ENCODE results near the gene DMAC1.

The DMAC1 gene, protein sequence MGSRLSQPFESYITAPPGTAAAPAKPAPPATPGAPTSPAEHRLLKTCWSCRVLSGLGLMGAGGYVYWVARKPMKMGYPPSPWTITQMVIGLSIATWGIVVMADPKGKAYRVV

DNA sequence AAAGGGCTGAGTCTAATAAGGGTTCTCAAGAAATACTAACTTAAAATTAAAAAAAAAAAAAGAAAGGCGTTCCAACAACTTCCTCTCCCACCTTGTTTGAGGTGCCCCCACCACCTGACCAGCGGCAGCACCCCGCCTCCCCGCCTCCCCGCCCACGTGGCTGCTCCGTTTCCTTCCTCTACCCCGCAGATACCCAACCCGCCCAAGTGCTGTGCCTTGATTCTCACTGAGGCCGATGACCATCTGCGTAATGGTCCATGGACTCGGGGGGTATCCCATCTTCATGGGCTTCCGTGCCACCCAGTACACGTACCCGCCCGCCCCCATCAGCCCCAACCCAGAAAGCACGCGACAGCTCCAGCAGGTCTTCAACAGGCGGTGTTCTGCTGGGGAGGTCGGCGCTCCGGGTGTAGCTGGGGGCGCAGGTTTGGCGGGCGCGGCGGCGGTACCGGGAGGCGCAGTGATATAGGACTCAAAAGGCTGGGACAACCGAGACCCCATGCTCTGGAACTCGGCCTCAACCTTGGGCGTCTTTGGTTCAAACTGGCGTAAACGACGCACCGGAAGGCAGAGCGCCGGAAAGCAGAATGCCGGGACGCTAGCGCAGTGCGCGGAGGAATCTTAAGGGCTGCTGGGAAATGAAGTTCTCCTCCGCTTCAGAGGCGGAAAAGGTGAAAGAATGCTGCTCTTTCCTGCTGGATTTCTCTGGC, at the start of gene DMAC1:
Gene DMAC1 (minus strand): TSS at position 545 of the 710 bp plus-strand sequence. CDS start 44 bp downstream, at position 501.
- peak; percentile 86 for DNase-seq

DNA sequence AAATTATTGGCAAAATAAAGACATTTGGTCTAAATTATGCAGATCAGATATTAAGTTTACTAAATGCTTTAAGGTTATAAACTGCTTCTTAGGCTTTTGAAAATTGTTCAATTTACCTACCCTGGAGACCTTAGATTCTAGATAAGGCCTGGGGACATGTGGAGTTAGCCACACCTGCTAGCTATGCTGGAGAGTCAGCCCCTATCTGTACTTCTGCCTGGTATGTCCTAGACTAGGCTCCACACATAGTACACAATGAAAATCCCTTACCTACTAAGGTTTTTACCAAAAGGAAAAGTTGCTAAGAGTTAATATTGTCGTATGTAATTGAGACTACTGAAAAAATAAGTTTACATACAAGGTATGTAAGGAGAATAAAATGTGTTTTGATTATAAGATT, 49.8 kb upstream of the DMAC1 start:
- DNase-seq = no peak

DNA sequence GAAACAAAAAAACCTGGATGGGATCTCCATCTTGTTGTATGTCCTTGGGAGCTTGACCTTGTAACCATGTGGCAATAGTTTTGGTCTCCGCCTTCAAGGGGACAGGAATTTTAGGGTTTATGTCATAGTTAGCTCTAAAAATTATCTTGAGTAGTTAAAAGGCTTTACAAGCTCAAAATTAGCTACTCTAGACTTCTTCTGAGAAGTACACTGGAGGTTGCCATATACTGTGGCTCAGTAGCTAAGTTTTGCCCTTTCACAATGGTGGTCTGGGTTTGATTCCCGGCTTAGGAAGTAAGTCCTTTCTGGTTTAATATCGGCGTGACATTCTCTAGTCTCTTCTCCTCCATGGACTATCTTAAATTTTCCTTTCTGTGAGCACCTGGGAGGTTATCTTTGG, 48.9 kb upstream of the DMAC1 start:
- no peak for DNase-seq

DNA sequence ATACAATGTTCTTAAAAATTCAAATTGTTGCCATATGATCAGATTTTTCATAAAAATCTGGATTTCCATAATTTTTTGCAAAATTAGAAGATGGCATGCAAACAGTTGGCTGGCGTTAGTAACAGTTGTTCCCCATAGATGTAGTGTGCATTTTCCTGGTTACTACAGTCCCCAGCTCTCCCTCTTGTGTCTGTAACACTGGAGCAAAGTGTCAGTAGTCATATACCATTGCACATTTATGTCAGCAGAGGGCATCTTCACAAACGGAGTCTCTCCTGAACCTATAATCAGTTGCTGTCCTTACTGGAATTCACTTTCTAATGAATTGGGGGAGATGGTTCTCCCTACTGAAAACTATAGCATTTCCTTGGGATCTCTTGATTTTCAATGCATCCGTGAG, 44.7 kb upstream of the DMAC1 start:
- peak; percentile 6 for DNase-seq

DNA sequence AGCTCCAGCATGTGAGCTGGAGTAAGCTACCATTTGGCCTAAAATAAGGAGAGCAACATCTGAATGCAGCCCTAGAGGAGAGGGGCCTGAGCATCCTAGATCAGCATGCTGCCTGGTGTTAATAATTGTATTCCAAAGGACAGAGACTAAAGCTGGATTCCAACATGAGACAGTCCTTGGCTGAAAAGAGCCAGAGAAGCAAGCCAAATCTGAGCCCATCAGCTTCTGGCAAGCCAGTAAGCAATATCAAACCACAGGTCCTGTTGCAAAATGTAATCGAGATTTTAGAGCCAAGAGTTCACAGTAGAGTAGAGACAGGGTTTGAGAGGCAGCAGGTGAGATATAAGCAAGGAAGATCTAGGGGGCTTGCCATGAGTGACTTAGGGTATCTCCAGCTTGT, 42.3 kb upstream of the DMAC1 start:
- no peak for DNase-seq

DNA sequence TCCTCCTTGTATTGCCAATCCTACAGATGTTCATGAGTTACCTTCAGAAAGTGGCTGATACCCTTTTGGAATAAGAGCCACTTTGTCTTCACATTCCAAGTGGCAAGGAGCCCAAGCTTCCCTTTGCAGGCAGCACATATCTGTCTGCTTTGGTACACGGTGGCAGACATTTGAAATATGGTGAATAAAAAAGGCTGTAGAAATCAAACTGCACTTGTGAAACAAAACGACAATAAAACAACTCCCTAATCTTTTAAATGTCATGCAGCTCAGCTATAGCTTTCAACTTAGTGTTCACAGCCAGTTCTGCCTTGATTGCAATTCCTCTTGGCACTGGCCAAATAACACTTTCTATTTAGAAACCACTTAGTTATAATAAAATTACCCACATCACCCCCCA, 35.0 kb upstream of the DMAC1 start:
- no peak for DNase-seq

DNA sequence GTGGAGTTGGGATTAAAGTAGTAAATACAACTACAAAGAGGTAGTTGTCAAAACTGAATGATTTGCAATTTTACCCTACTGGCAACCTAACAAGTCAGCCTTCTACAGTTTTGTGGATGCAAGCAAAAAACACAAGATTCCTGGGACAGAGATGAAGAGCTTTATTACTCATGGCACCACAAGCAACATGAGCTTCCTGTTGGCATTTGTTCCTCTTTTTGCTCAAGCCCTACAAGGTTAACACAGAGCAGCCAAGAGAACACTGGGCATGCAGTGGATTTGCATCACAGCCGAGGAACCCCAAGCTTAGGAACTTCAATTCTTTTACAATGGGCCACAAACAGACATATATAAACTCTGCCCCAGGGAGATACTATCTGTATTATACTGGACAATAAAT, 28.8 kb upstream of the DMAC1 start:
- DNase-seq = no peak

DNA sequence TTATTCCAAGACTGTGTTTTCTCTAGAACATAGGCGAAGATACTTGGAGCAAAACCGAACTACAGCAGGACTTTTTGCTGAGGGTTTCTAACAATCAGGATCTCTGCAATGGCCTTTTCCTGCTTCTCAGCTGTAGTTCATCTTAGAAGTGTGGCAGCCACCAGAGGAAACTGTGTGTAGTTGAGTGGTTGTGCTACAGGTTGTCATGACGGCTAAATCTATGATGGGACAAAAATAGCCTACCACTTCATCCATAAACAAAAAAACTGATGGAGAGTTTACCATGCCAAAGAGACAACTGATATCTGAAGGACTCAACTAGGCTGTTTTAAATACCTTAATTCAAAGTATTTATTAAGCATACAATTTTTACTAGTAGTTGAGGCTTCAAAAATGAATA, 28.2 kb upstream of the DMAC1 start:
- no peak for DNase-seq

DNA sequence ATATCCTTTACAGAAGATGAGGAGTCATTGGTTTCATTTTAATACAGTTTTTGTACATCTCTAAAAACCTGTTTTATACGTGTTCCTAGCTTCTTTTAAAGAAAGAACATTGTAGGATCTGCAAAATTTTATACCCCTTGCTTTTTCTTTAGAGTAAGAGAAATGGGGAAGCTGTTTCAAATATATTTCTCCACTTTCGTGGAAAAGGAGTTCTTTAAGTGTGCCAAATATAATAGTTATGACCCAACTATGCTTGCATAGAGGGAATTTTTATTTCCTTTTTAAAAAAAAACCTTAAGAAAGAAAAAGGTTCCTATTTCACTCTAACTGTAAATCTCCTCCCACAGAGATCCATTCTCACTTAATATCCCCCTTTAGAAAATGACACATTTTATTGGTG, 27.5 kb upstream of the DMAC1 start:
- DNase-seq = no peak

DNA sequence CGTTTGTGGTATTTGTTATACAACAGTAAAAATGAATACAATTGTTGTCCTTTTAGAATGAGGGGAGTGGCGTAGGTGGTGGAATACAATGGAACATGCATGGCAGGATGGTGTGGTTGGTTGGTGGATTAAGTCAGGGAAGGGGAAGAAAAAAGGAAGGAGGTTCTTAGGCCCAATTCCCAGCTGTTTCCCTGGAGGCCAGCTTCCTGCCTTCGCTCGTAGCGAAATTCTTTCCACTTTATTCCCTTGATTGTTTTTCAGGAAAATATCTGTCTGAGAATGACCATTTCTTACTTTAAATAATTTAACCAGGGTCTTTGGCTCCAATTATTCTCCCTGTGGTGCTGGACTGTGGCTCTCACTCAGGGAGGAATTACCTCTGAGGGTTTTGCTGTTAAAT, 24.1 kb upstream of the DMAC1 start:
- no peak for DNase-seq

DNA sequence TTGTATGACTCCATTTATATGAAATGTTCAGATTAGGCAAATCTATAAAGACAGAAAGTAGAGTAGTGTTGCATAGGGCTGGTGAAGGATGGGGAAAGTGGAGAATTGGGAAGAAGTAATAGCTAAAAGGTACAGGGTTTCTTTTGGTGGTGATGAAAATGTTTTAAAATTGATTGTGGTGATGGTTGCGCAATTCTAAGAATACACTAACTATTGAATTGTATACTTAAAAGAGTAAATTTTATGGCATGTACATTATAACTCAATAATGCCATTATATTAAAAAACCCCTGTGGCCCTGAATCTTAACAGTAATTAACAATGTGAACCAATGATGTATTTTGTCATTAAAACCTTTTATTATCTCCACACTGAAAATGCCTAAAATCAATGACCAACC, 20.4 kb upstream of the DMAC1 start:
- no peak for DNase-seq

DNA sequence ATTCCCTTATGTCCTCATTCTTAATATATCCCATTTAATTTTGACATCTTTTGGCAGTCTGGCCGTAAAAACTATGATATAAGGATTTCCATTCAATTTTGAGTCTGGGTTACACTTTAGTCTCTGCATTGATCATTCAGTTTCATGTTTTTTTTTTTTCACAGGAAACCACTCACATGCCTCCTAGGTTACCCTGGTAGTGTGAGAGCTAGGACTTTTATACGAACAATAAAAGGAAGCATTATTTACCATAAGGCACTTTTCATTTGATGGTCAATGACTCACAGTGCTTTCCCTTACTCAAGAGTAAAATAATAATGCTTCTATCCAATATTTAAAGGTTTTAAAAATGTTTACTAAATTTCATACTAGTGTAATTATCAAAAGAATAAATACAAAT, 16.4 kb upstream of the DMAC1 start:
- DNase-seq = no peak

DNA sequence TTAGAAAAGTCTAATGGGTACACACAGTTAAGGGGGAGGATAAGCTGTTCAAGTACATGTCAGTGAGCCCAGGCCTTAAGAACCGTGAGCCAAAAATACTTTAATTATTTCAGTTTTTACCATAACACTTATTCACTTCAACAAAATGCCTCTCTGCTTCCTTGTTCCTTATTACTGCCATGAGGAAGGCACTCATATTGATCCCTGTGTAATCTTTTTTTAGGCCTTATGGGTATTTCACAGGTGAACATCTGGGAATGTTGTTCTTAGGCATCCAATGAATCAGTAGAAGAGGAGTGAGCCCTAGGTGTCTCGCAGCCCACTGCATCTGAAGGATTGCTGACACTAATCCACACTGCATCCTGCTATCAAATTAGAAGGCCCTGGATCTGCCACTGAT, 13.5 kb upstream of the DMAC1 start:
- DNase-seq = no peak

DNA sequence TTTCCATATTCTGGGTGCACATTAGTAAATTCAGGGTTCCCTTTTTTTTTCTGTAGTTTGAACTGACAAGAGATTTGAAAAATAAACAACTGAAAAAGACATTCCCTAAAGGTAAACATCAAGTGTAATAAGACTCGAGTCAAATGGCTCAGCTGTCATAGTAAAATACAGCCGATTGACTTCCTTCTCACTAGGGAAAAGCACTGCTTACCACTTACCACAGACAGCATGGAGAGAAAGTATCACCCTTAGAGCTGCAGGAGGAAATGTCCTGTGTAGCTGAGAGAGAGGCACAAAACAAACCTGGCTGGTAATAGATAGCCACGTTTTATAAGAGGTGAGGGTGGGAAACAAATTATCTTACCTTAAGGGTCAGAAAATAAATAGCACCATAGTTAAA, 12.1 kb upstream of the DMAC1 start:
- no peak for DNase-seq

DNA sequence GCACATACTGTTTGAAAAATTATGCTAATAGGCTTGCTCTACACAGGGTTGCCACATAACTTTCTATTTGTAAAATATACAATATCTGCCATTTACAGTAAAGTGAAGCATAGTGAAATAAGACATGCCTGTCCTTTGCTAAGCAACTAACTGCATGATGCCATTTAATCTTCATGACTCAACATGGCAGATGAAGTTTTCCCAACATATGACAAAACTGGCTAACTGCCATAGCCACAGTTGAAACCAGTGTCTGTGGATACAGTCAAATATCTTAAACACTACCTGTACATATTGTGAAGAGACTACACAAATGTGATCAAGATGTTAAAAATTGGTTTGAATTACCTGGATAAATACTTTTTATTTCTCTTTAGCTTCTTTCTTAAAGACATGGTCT, 3.1 kb upstream of the DMAC1 start:
- peak; percentile 7 for DNase-seq

DNA sequence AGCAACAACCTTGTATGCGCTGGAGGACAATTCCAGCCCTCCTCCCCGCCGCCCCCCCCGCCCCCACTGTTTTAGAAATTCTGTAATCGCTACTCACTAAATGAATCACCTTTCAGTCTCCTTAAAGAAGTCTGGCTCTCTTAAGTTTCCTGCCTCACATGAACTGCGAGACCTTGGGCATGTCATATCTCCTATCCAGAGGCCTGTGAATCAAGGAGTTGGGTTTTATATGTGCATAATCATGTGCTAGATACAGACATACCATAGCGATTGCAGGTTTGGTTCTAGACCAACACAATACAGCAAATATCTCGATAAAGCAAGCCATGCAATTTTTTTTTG, 337 bp upstream of the DMAC1 start:
- no peak for DNase-seq

DNA sequence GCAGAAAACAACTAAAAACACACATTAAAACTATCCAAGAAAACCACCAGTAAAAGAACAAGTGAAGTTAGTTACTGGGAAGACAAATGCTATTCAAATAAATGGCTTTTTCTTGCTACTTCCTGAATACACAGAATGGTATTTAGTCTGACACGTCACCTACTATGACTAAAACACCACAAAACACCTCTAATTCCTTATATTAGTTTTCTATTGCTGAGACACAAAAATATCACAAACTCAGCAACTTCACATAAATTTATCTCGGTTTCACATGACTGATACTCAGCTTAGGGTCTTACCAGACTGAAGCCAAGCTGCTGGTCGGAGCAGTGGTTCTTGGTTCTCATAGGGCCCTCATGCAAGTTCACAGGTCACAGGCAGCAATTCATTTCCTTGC, 5.4 kb downstream of the DMAC1 start:
- DNase-seq = no peak

DNA sequence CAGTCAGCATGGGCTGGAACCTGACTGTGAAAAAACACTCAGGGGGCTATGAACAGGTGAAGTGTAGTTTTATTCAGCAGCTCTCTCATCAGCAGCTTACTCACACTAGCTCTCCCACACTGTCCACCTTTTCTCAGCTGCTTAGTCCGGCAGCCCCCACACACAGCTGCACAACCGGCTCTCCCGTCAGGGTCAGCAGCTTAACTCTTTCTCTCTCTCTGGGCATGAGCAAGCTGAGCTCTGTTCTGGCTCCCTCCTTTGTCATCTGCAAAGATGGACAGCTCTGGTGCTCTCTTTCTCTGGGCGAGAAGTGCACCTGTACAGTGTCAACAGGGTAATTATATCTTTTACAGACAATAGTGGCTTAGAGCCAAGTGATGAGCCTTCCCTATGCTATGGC, 8.2 kb downstream of the DMAC1 start:
- DNase-seq = no peak

DNA sequence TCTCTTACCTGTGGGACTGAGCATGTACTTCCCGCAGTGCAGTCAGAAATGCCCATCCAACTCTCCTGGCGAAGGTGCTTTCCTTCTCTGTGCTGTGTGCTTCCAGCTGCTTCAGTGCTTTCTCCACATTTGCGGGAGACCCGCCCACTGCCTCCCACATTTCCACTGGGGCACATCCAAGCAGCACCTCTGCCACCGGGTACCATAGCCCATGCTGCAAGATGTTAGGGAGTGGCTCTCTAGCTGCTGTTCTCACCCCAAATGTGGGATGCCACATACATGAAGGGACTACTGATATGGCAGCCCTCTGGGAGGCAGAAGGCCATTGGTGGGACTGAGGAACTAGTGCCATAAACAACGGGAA, 8.8 kb downstream of the DMAC1 start:
- DNase-seq = no peak

DNA sequence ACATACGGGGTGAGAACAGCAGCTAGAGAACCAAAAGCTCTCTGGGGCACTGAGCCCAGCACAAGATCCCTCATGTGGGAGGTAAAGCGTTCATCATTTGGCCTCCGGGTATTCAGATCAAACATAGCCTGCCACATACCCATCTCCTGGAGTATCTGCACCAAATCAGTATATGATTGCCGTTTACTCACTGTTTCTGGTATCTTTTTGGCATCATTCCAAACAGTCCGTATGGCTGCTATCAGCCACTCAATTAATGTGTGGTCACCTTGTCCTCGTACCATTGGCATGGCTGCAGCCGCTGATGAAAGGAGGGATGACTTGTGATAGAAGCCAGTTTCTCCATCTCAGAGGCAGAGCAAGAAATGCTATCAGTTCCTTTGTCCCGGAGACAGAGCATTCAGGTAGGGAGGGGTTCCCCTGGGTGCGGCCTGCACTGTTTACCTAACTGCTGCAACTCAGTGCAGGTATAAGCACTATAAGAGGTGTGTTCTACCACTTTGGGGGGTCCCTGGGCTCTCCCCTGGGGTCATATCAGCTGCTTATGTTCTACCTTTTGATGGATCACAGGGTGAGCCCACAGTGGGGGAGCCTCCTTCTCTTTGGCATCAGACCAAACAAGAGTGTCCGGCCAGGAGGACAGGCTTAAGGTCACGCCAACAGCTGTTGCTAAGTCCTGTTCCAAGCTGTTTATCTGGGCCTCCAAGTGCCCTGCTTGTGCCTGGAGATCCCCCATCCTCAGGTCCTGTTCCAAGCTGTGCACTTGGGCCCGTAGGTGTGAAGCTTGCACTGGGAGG, 9.4 kb downstream of the DMAC1 start:
- no peak for DNase-seq

DNA sequence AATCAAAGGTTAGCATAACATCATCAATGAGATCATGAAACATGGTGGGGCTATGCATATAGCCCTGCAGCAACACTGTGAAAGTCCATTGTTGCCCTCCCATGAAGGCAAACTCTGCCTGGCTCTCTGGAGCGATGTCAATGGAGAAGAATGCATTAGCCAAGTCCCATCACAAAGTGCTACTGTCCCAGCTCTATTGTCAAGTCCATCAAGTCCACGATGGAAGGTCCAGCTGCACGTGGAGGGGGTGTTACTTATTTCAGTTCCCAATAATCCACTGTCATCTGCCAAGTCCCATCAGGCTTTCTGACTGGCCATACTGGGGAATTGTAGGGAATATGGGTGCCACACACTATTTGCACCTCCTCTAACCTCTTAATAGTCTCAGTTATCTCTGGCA, 10.8 kb downstream of the DMAC1 start:
- DNase-seq = no peak

DNA sequence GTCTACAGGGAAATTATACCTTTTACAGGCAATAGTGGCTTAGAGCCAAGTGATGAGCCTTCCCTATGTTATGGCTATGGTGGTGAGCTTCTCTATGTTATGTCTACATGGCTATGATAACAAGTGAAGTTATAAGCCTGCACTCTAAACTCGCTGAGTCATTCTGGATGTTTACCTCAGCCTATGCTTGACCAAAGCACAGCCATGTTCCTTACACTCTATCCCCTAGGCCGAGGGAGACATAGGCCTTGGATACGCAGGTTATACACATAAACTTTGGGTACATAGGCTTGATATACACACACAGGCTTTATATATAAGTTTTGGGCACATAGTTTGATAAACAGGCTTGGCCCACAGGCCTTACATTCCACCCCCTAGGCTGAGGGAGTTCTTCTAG, 13.8 kb downstream of the DMAC1 start:
- DNase-seq = no peak

DNA sequence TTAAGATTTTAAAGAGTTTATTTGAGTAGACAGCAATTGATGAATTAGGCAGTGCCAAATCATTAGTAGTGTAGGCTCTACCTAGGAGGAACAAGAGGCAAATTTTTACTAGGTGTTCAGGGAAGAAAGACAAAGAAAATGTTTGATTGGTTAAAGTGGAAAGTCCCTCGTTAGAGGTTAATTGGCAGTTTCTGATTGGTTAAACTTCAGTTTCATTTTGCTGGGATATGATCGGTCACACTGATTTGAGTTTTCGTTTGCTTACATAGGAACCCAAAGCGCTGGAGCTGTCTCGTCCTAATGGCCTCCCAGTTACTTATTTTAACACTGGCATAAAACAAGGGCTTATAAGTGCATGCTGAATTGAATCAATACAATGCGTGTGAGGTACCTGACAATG, 15.1 kb downstream of the DMAC1 start:
- no peak for DNase-seq

DNA sequence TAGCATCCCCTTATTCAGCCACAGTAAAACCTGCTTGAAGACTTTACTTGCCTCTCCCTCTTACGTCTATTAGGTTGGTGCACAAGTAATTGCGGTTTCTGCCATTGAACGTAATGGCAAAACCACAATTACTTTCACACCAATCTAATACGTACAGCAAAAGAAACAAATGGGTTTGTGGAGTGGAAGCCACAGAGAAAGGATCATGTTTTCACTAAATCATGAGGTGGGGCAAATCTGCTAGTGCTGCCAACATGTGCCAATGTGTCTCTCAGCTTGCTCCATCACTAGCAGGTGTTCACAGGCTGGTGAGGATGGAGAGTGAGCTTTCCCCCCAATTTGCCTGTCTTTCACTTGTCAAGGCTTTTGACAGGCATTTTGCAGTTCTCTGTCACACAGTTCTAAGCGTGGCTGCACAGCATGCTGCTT, 15.9 kb downstream of the DMAC1 start:
- DNase-seq = no peak
